PC-9 (cell line): ENCODE data around the gene GPT2. TPM values are rescaled to one million over a fixed set of nuclear protein-coding genes. Genes with fewer than 3 reads are reported as not detected.

ENCODE experiments used
- BruUV-seq: library from RNA; stranded (reverse); fragments of 400-500 nt; replicated peaks from 2 replicates; lab custom pipeline; 2021; lab: Mats Ljungman, UMichigan
- CTCF ChIA-PET: fragments of 300-600 bp; sonication (Branson Sonifier 250); formaldehyde crosslinking; loops from one replicate; lab custom pipeline; 2022; ENCODE audit warnings: antibody characterized with exemption; lab: Charles Lee
- POLR2A ChIA-PET: fragments of 300-600 bp; sonication (Branson Sonifier 250); formaldehyde crosslinking; loops from one replicate; lab custom pipeline; 2022; ENCODE audit warnings: antibody characterized with exemption; ENCODE audit not compliant: unreplicated experiment; lab: Charles Lee
- DNase-seq, 2 experiments: peaks; one replicate each; pipeline versions ENCODE4 v3.0.0 to v3.0.0-alpha.2; 2015 to 2022; ENCODE audit warnings: mixed read lengths in 1 of 2
- H2AFZ ChIP-seq: fragments of 200-600 bp; sonication (generic); 2 replicates; pipeline ENCODE4 v1.8.1; 2017; ENCODE audit warnings: antibody characterized with exemption
- H3F3A ChIP-seq: fragments of 200-600 bp; sonication (generic); 2 replicates; pipeline ENCODE4 v1.8.1; 2017; ENCODE audit warnings: antibody characterized with exemption, mild to moderate bottlenecking, low read depth; ENCODE audit not compliant: insufficient read depth
- H3K27ac ChIP-seq: fragments of 200-600 bp; sonication (generic); 2 replicates; pipeline ENCODE4 v1.6.1; 2016; ENCODE audit warnings: mixed run types
- H3K27me3 ChIP-seq: fragments of 200-600 bp; sonication (generic); 2 replicates; pipeline ENCODE4 v1.6.1; 2016; ENCODE audit warnings: low read depth, mixed run types; ENCODE audit not compliant: insufficient read depth
- H3K36me3 ChIP-seq: fragments of 200-600 bp; sonication (generic); 2 replicates; pipeline ENCODE4 v1.6.1; 2016; ENCODE audit warnings: low read depth, mixed run types
- H3K4me1 ChIP-seq: fragments of 200-600 bp; sonication (generic); replicated peaks from 2 replicates; pipeline ENCODE4 v1.6.1; 2016; ENCODE audit warnings: mixed run types; ENCODE audit not compliant: insufficient read depth
- H3K4me2 ChIP-seq: fragments of 200-600 bp; sonication (generic); 2 replicates; pipeline ENCODE4 v1.6.1; 2017; ENCODE audit warnings: mixed run types
- H3K4me3 ChIP-seq: fragments of 200-600 bp; sonication (generic); 2 replicates; pipeline ENCODE4 v1.6.1; 2016; ENCODE audit warnings: mixed run types
- H3K79me2 ChIP-seq: fragments of 200-600 bp; sonication (generic); 2 replicates; pipeline ENCODE4 v1.6.1; 2017; ENCODE audit warnings: low read depth, mixed run types
- H3K9me2 ChIP-seq: fragments of 200-600 bp; sonication (generic); 2 replicates; pipeline ENCODE4 v1.8.1; 2017; ENCODE audit warnings: mild to moderate bottlenecking; ENCODE audit not compliant: insufficient read depth
- H3K9me3 ChIP-seq: fragments of 200-600 bp; sonication (generic); 2 replicates; pipeline ENCODE4 v1.8.1; 2016; ENCODE audit warnings: low read depth; ENCODE audit not compliant: insufficient read depth
- H4K20me1 ChIP-seq: fragments of 200-600 bp; sonication (generic); 2 replicates; pipeline ENCODE4 v1.8.1; 2017; ENCODE audit not compliant: insufficient read depth
- CTCF ChIP-seq: fragments of 200-600 bp; sonication (generic); conservative IDR thresholded peaks from 2 replicates; pipeline ENCODE4 v1.6.1; 2017; ENCODE audit warnings: mixed run types, antibody characterized with exemption, mild to moderate bottlenecking, moderate library complexity
- EZH2 ChIP-seq: fragments of 200-600 bp; sonication (generic); IDR thresholded peaks from 2 replicates; pipeline ENCODE4 v1.8.0; 2017; ENCODE audit warnings: antibody characterized with exemption, low read depth
- intact Hi-C: fragments of 100-400 bp; cut with micrococcal nuclease; formaldehyde crosslinking; loops from one replicate; pipeline ENCODE4 v1.10.0; 2022; ENCODE audit not compliant: unreplicated experiment
- total RNA-seq: library from RNA; stranded (reverse); gene quantifications from 2 replicates; pipeline ENCODE4 v1.2.3, GENCODE V29; 2021

The GPT2 gene
- total RNA-seq, 1 experiment from 2014 or later: 67.2 TPM

GRCh38 chr16:46908540-46909372, 24.6 kb downstream of the GPT2 start:
- TF ChIP-seq EZH2 (no peak), CTCF (peak; percentile 89)
- peaks cover 29% of the 10 kb centered on the region for H4K20me1 ChIP-seq
- no peaks in the 10 kb centered on the region for H3K79me2 ChIP-seq
- H3K9me3 ChIP-seq: no peaks in the 10 kb centered on the region
- intact Hi-C loops: loop anchor here (1.0 kb wide), 2 partner anchors 54 to 235 kb away; no protein-coding TSS in a partner anchor
- H3K27me3 ChIP-seq: no peaks in the 10 kb centered on the region
- H3K4me3 ChIP-seq: no peak overlapping the region
- H3K27ac ChIP-seq: no peak overlapping the region
- H3K36me3 ChIP-seq: peaks cover 28% of the 10 kb centered on the region; the same call in 1 of the 2 replicates
- CTCF ChIA-PET: interaction anchor here (1.4 to 2.3 kb wide), 2 partner anchors 54 to 235 kb away, joined by 11 to 26 read pairs; no protein-coding TSS in a partner anchor
- no peaks in the 10 kb centered on the region for H3K9me2 ChIP-seq
- POLR2A ChIA-PET: no interaction called here
- BruUV-seq: no TSS peak
- H3K4me2 ChIP-seq: no peak overlapping the region
- peak; percentile 44 to 52 for DNase-seq
- no peaks in the 10 kb centered on the region for H3K4me1 ChIP-seq
- peaks cover 5% of the 10 kb centered on the region; the same call in 1 of the 2 replicates for H3F3A ChIP-seq
- H2AFZ ChIP-seq: no peak overlapping the region

GRCh38 chr16:46911038-46911437, 26.9 kb downstream of the GPT2 start:
- no peak for DNase-seq
- no peaks in the 10 kb centered on the region for H3K9me2 ChIP-seq
- no peaks in the 10 kb centered on the region for H3K4me1 ChIP-seq
- no peak overlapping the region for H3K4me3 ChIP-seq
- H3F3A ChIP-seq: peaks cover 5% of the 10 kb centered on the region; the same call in 1 of the 2 replicates
- ChIA-PET CTCF (no interaction called here), POLR2A (no interaction called here)
- no peaks in the 10 kb centered on the region for H3K27me3 ChIP-seq
- no TSS peak for BruUV-seq
- H3K4me2 ChIP-seq: no peak overlapping the region
- H3K36me3 ChIP-seq: peaks cover 33% of the 10 kb centered on the region; the same call in 1 of the 2 replicates
- H4K20me1 ChIP-seq: peaks cover 29% of the 10 kb centered on the region
- no peak overlapping the region for H2AFZ ChIP-seq
- TF ChIP-seq EZH2: no peak
- no peak for TF ChIP-seq CTCF
- H3K27ac ChIP-seq: no peak overlapping the region
- H3K79me2 ChIP-seq: no peaks in the 10 kb centered on the region
- H3K9me3 ChIP-seq: no peaks in the 10 kb centered on the region
- intact Hi-C loops: no loop called here

- no peak overlapping the region for H3K4me3 ChIP-seq
- H3K79me2 ChIP-seq: no peaks in the 10 kb centered on the region
- H3K4me1 ChIP-seq: no peaks in the 10 kb centered on the region
- BruUV-seq: no TSS peak
- H3K36me3 ChIP-seq: peaks cover 33% of the 10 kb centered on the region; the same call in 1 of the 2 replicates
- H3K9me3 ChIP-seq: no peaks in the 10 kb centered on the region
- H3K27ac ChIP-seq: no peak overlapping the region
- intact Hi-C loops: no loop called here
- H4K20me1 ChIP-seq: peaks cover 29% of the 10 kb centered on the region
- H3K4me2 ChIP-seq: no peak overlapping the region
- no peak overlapping the region for H2AFZ ChIP-seq
- CTCF ChIA-PET: no interaction called here
- H3K27me3 ChIP-seq: no peaks in the 10 kb centered on the region
- TF ChIP-seq EZH2 (no peak), CTCF (no peak)
- no peaks in the 10 kb centered on the region for H3K9me2 ChIP-seq
- POLR2A ChIA-PET: no interaction called here
- no peak for DNase-seq
- peaks cover 5% of the 10 kb centered on the region; the same call in 1 of the 2 replicates for H3F3A ChIP-seq
These were observed 27.5 kb downstream of the GPT2 start for GRCh38 chr16:46911650-46912049.
